GM11168 (cell line): ENCODE data around the gene FAM114A2.

Source experiments
- in situ Hi-C: fragments of 300-500 bp; cut with MboI; formaldehyde crosslinking; loops from one replicate; pipeline ENCODE4 v1.12.0; 2022; ENCODE audit warnings: low sequenced_read_pairs; ENCODE audit not compliant: unreplicated experiment

FAM114A2 gene

GRCh38 chr5:153959134-153959957 is 79.4 kb downstream of the FAM114A2 start:
- in situ Hi-C loops = loop anchor here (25.0 kb wide), 2 partner anchors 447 to 1422 kb away; no protein-coding TSS in a partner anchor

- in situ Hi-C loops = loop anchor here (25.0 kb wide), 2 partner anchors 445 to 1420 kb away; no protein-coding TSS in a partner anchor
Measured at GRCh38 chr5:153957205-153957604, 81.5 kb downstream of the FAM114A2 start.

GRCh38 chr5:153953411-153953810 is 85.3 kb downstream of the FAM114A2 start:
- in situ Hi-C loops = loop anchor here (25.0 kb wide), 2 partner anchors 441 to 1416 kb away; no protein-coding TSS in a partner anchor

GRCh38 chr5:153952893-153953292 is 85.8 kb downstream of the FAM114A2 start:
- in situ Hi-C loops = loop anchor here (25.0 kb wide), 2 partner anchors 441 to 1416 kb away; no protein-coding TSS in a partner anchor

- in situ Hi-C loops = loop anchor here (25.0 kb wide), 2 partner anchors 440 to 1415 kb away; no protein-coding TSS in a partner anchor
Measured at GRCh38 chr5:153952057-153952456, 86.7 kb downstream of the FAM114A2 start.

- in situ Hi-C loops = no loop called here
Measured at GRCh38 chr5:153941265-153941664, 97.4 kb downstream of the FAM114A2 start.
